ENCODE data around the gene IKZF1.

DNA sequence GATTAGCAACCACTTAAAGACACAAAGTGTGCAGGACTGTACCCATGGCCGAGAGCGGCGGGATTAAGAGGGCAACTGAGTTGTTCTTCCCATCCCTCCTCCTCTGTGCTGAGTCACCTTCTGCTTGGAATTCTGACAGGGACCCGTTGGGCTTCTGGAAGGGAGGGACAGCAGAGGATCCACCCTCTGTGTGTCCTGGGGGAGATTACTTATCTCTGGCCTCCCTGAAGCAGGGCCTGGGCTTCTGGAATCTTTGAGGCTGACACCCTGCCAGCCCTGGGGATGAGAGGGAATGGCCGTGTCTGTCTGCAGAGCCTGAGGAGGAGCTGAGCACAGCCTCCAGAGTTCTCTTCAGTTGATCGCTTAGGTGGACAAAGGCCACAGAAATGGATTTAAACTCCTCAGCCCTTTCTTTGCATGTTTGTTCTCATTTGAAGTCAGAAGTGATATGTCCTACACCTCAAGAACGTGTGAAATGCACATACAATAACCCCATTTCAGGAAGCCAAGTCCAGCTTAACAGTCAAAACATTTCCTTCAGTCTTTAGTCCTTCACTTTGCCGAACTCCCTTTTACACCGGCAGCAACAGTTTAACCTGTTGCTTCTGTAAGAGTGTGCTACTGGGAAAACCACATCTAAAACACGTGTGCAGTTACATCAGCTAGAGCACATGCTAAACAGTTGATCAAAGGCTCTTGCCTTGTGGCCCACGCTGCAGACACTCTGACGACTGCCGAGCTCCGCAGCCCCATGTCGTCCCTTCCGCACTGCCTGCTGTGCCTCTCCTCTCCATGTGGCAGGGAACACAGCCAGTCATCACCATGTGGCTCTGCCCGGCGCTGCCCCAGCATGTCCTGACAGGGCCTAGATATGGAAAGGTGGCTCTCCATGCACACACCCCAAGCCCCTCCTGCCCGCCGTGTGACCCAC lies 55.7 kb downstream of the IKZF1 start:
- TF ChIP-seq CTCF (IDR thresholded peaks at IDR 0.05) (no peak), EP300 (IDR thresholded peaks at IDR 0.05) (no peak), CEBPB (IDR thresholded peaks at IDR 0.05) (no peak), POLR2AphosphoS2 (conservative IDR thresholded peaks at IDR 0.05; ENCODE audit: low read length) (no peak), HMGXB4 (CRISPR knock-in tag; IDR thresholded peaks at IDR 0.05; ENCODE audit: borderline replicate concordance) (no peak), MYC (IDR thresholded peaks at IDR 0.05; ENCODE audit: borderline replicate concordance, low read length) (no peak), CHD2 (IDR thresholded peaks at IDR 0.05; ENCODE audit: low read length, partially characterized antibody) (no peak), ZFP36 (IDR thresholded peaks at IDR 0.05; ENCODE audit: borderline replicate concordance, partially characterized antibody) (no peak), CBX8 (IDR thresholded peaks at IDR 0.05) (no peak)
